ENCODE data around the gene MARK2.

DNA sequence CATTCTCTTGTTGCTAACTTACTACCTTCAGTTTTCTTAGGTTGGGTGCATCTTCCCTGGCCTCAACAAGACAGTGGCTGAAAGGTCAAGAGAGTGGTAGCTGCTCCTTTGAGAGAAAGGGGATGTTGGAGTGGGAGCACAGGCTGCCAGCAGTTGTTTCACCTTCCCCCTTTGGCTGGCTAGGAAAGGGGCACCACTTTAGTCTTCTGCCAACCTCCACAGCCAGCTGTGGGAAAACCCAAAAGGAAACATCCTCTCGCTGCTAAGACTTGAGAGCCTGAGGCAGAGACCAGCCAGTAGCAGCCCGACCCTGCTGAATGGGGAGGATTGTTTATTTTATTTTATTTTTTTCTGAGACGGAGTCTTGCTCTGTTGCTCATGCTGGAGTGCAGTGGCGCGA lies 34.4 kb downstream of the MARK2 start:
- TF ChIP-seq POLR2A (IDR thresholded peaks at IDR 0.05) (no peak), POLR2AphosphoS5 (IDR thresholded peaks at IDR 0.05) (no peak)
- TF ChIP-seq, protein P1, sequence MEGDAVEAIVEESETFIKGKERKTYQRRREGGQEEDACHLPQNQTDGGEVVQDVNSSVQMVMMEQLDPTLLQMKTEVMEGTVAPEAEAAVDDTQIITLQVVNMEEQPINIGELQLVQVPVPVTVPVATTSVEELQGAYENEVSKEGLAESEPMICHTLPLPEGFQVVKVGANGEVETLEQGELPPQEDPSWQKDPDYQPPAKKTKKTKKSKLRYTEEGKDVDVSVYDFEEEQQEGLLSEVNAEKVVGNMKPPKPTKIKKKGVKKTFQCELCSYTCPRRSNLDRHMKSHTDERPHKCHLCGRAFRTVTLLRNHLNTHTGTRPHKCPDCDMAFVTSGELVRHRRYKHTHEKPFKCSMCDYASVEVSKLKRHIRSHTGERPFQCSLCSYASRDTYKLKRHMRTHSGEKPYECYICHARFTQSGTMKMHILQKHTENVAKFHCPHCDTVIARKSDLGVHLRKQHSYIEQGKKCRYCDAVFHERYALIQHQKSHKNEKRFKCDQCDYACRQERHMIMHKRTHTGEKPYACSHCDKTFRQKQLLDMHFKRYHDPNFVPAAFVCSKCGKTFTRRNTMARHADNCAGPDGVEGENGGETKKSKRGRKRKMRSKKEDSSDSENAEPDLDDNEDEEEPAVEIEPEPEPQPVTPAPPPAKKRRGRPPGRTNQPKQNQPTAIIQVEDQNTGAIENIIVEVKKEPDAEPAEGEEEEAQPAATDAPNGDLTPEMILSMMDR (IDR thresholded peaks at IDR 0.05): no peak
